Transverse colon (tissue), 4 donors: ENCODE results near the gene WAPL. TPM values are rescaled to one million over a fixed set of nuclear protein-coding genes. Genes with fewer than 3 reads are reported as not detected.

Experiments used
- DNase-seq: peaks from one replicate; pipeline ENCODE4 v3.0.0-alpha.2; 2019
- H3K27ac ChIP-seq, 4 donors: fragments of 200-600 bp; sonication (generic); 2 replicates each; pipeline ENCODE4 v1.5.1; 2016 to 2018; ENCODE audit warnings: inconsistent platforms in 4 of 4
- H3K27me3 ChIP-seq: fragments of 200-600 bp; sonication (generic); 2 replicates; pipeline ENCODE4 v1.5.1; 2017; ENCODE audit warnings: inconsistent platforms
- H3K36me3 ChIP-seq, 4 donors: fragments of 200-600 bp; sonication (generic); 2 replicates each; pipeline ENCODE4 v1.5.1; 2017 to 2019; ENCODE audit warnings: inconsistent platforms in 4 of 4
- H3K4me1 ChIP-seq, 4 donors: fragments of 200-600 bp; sonication (generic); 2 replicates each; pipeline ENCODE4 v1.5.1; 2017 to 2020; ENCODE audit warnings: inconsistent platforms in 4 of 4
- H3K4me3 ChIP-seq, 4 donors: fragments of 200-600 bp; sonication (generic); 1 replicate in 1 of 4; 2 replicates in 3 of 4; pipeline versions ENCODE4 v1.5.1 to v1.6.1; 2017 to 2019; ENCODE audit warnings: inconsistent platforms in 4 of 4
- H3K9me3 ChIP-seq, 2 donors: fragments of 200-600 bp; sonication (generic); 2 replicates each; pipeline ENCODE4 v1.5.1; 2017 to 2019; ENCODE audit warnings: inconsistent platforms in 2 of 2
- EP300 ChIP-seq: sonication (generic); formaldehyde crosslinking; IDR thresholded peaks from one replicate; pipeline ENCODE4 v1.6.1; 2017; ENCODE audit warnings: antibody characterized with exemption, low read depth
- POLR2A ChIP-seq: fragments of 450-650 bp; IDR thresholded peaks from one replicate; pipeline ENCODE4 v1.6.1; 2016; ENCODE audit warnings: antibody characterized with exemption, mild to moderate bottlenecking, moderate library complexity
- POLR2AphosphoS5 ChIP-seq, 3 donors: sonication (generic); formaldehyde crosslinking; IDR thresholded peaks; one replicate each; pipeline ENCODE4 v1.6.1; 2016; ENCODE audit warnings: antibody characterized with exemption in 3 of 3
- WGBS, 2 donors: methylation state at CpG; one replicate each; pipeline ENCODE4 v1.1.5; 2018; ENCODE audit warnings: low coverage in 1 of 2; 5-methylcytosine and 5-hydroxymethylcytosine counted together
- in situ Hi-C, 4 donors: fragments of 200-750 bp; cut with MboI; loops; one replicate each; pipeline versions ENCODE4 v1.15.0 to v1.15.1; 2017; ENCODE audit warnings: low sequenced_read_pairs in 3 of 4, low pct_ligation_motif_present in 1 of 4, low pct_unique_long_range_greater_than_20kb in 1 of 4
- intact Hi-C: fragments of 100-400 bp; cut with DNase I; formaldehyde crosslinking; loops from one replicate; pipeline ENCODE4 v1.15.1; 2023; ENCODE audit warnings: low total_unique reads
- total RNA-seq, 4 donors: library from RNA; depleted of rRNA; stranded (reverse); fragments of >200 nt; gene quantifications; one replicate each; pipeline ENCODE4 v1.1.0, GENCODE V29; 2016
- TF ChIP-seq, protein P1 (sequence below), 5 experiments: fragments of 200-600 bp in 3 of 5; fragments of 450-650 bp in 2 of 5; sonication (generic) in 3 of 5; IDR thresholded peaks; 1 replicate in 2 of 5; 2 replicates in 3 of 5; pipeline ENCODE4 v1.5.1; 2016 to 2017; ENCODE audit warnings: antibody characterized with exemption in 5 of 5, inconsistent platforms in 3 of 5, mild to moderate bottlenecking in 2 of 5, moderate library complexity in 1 of 5

WAPL gene
- total RNA-seq, 4 donors from 2014 or later, result 26.6 to 71.4 (median 41.0) TPM

DNA sequence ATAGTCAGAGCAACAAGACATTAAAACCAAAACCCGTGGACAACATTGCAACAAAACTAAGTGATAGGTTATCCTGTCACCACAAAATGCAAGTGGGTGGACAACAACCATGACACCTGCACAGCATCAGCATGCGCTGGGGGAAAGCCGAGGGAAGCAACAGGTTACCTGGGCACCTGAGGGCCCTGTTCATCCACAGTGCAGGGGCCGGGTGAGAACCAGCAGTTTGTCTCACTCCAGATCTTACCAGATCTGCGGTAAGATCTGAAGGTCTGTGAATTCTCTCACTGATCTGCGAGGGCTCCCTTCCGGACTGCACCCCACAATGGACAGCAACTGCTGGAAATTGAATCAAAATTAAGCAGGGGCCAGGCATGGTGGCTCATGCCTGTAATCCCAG is 124.5 kb downstream of the WAPL start:
- no peak for DNase-seq
- in situ Hi-C loops (loop anchor here (5.0 to 25.0 kb wide), 3 partner anchors 188 to 190 kb away; no protein-coding TSS in a partner anchor), intact Hi-C loops (loop anchor here (5.0 kb wide), 1 partner anchor 190 kb away; no protein-coding TSS in a partner anchor)
- no peak overlapping the region for H3K27ac ChIP-seq
- H3K4me3 ChIP-seq, result no peak overlapping the region
- H3K9me3 ChIP-seq, result no peaks in the 10 kb centered on the region
- peaks cover 9 to 26% (median 21%) of the 10 kb centered on the region in 4 donors for H3K4me1 ChIP-seq
- no peaks in the 10 kb centered on the region for H3K36me3 ChIP-seq
- 76% methylated on average over 7 of the region's 7 CpGs; no CpG with 5 or more reads in 1 of the 2 donors for WGBS, 2 donors
- TF ChIP-seq EP300, result no peak
- no peak for TF ChIP-seq POLR2AphosphoS5 (IDR thresholded peaks at IDR 0.05)
- TF ChIP-seq POLR2A, result no peak
- TF ChIP-seq, protein P1, sequence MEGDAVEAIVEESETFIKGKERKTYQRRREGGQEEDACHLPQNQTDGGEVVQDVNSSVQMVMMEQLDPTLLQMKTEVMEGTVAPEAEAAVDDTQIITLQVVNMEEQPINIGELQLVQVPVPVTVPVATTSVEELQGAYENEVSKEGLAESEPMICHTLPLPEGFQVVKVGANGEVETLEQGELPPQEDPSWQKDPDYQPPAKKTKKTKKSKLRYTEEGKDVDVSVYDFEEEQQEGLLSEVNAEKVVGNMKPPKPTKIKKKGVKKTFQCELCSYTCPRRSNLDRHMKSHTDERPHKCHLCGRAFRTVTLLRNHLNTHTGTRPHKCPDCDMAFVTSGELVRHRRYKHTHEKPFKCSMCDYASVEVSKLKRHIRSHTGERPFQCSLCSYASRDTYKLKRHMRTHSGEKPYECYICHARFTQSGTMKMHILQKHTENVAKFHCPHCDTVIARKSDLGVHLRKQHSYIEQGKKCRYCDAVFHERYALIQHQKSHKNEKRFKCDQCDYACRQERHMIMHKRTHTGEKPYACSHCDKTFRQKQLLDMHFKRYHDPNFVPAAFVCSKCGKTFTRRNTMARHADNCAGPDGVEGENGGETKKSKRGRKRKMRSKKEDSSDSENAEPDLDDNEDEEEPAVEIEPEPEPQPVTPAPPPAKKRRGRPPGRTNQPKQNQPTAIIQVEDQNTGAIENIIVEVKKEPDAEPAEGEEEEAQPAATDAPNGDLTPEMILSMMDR (IDR thresholded peaks at IDR 0.05), result no peak
- H3K27me3 ChIP-seq, result peaks cover 27% of the 10 kb centered on the region

DNA sequence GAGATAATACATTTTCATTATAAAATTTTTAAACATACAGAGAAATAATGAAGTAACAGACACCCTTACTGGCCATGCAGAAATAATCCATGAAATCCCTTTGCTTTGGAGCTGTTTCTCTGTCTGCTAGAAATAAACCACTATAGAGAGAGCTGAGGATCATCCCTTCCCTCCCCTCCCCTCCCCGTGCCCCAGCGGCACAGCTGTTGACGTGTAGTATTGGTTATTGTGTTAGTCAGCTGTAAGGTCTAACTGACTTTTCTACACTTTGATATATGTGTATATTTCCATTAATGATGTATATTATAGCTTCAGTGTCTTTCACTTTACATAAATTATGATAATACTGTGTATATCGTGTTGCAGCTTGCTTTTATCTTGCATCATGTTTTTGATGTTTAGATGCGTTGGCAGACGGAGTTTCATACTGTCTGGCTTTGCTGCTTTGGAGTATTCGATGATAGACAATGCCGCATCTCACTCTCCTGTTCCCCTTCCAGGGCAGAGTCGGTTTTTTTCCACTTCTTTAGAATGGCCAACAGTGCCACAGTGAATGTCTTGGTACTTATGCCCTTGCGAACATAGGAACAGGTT is 127.6 kb downstream of the WAPL start:
- intact Hi-C loops (no loop called here), in situ Hi-C loops (loop anchor here in 2 of 4 donors (10.0 to 25.0 kb wide), 2 partner anchors 191 to 193 kb away; no protein-coding TSS in a partner anchor)
- WGBS, 2 donors, result 29 to 66% methylated on average over 8 to 10 of the region's 10 CpGs

DNA sequence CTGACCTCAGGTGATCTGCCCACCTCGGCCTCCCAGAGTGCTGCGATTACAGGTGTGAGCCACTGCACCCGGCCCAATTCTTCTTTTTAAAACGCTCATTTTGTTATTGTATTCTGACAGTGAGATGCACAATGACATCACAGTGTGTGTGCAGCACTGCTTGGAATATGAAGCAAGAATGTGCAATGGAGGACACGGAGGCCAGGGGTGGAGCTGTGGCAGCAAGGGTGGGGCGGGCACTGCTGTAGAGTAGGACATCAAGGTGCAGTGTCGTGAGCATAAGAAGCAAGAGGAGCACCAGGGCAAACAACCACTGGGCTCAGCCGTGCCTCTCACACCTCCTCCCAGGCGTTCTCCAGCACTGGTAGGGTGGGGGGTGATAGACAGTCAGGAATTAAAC is 128.2 kb downstream of the WAPL start:
- H3K27ac ChIP-seq, result no peak overlapping the region
- no peak for TF ChIP-seq POLR2AphosphoS5 (IDR thresholded peaks at IDR 0.05)
- no peak for TF ChIP-seq EP300
- no peak for TF ChIP-seq POLR2A
- TF ChIP-seq, protein P1 (IDR thresholded peaks at IDR 0.05), result no peak
- in situ Hi-C loops, result loop anchor here in 2 of 4 donors (10.0 to 25.0 kb wide), 2 partner anchors 191 to 194 kb away; no protein-coding TSS in a partner anchor
- peaks cover 25% of the 10 kb centered on the region for H3K27me3 ChIP-seq
- DNase-seq, result no peak
- no peaks in the 10 kb centered on the region for H3K36me3 ChIP-seq
- intact Hi-C loops, result no loop called here
- 67 to 77% methylated on average over 3 to 9 of the region's 9 CpGs for WGBS, 2 donors
- H3K4me1 ChIP-seq, result peaks cover 0 to 12% (median 10%) of the 10 kb centered on the region in 4 donors
- H3K4me3 ChIP-seq, result no peak overlapping the region
- H3K9me3 ChIP-seq, result no peaks in the 10 kb centered on the region

More for the DNA sequence above, 127.6 kb downstream of the WAPL start:
- H3K4me1 ChIP-seq, result peaks cover 0 to 11% (median 10%) of the 10 kb centered on the region in 4 donors
- no peaks in the 10 kb centered on the region for H3K9me3 ChIP-seq
- H3K4me3 ChIP-seq, result no peak overlapping the region
- H3K27me3 ChIP-seq, result peaks cover 23% of the 10 kb centered on the region
- no peak for DNase-seq
- no peak overlapping the region for H3K27ac ChIP-seq
- no peak for TF ChIP-seq POLR2A
- TF ChIP-seq, protein P1 (IDR thresholded peaks at IDR 0.05), result no peak
- TF ChIP-seq POLR2AphosphoS5 (IDR thresholded peaks at IDR 0.05), result no peak
- TF ChIP-seq EP300, result no peak
- H3K36me3 ChIP-seq, result no peaks in the 10 kb centered on the region

DNA sequence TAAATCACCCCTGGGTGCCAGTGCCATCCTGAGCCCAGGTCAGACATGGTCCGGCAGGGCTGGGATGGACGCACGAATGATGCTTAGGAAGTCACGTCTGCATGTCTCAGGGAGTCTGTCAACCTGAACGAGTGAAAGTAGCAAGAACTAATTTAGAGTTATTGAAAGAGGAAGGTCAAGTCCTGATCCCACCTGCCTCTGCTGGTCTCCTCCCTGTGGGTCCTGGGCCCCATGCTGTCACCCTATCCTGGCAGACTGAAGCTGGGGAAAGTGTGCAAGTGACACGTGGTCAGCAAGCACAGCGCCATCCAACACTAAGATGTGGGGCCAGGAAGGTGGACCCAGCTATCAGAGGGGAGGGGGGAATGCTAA is 128.9 kb downstream of the WAPL start:
- Histone ChIP-seq H3K4me1 (peaks cover 0 to 12% (median 10%) of the 10 kb centered on the region in 4 donors), H3K36me3 (no peaks in the 10 kb centered on the region), H3K4me3 (no peak overlapping the region), H3K27ac (no peak overlapping the region), H3K9me3 (no peaks in the 10 kb centered on the region), H3K27me3 (peaks cover 32% of the 10 kb centered on the region)
- DNase-seq, result no peak
- intact Hi-C loops (no loop called here), in situ Hi-C loops (loop anchor here in 2 of 4 donors (10.0 to 25.0 kb wide), 2 partner anchors 192 to 195 kb away; no protein-coding TSS in a partner anchor)
- WGBS, 2 donors, result 70 to 72% methylated on average over 2 to 7 of the region's 7 CpGs
- no peak for TF ChIP-seq POLR2AphosphoS5 (IDR thresholded peaks at IDR 0.05)
- TF ChIP-seq, protein P1 (IDR thresholded peaks at IDR 0.05), result no peak
- TF ChIP-seq POLR2A, result no peak
- no peak for TF ChIP-seq EP300
